GM19463 (cell line): ENCODE data around the gene GPC6.

Experiments
- ATAC-seq: cut with Tn5 transposase; IDR thresholded peaks from one replicate; pipeline ENCODE4 v1.9.1; 2021; ENCODE audit warnings: mild to moderate bottlenecking, moderate library complexity; ENCODE audit not compliant: unreplicated experiment

The GPC6 gene

DNA sequence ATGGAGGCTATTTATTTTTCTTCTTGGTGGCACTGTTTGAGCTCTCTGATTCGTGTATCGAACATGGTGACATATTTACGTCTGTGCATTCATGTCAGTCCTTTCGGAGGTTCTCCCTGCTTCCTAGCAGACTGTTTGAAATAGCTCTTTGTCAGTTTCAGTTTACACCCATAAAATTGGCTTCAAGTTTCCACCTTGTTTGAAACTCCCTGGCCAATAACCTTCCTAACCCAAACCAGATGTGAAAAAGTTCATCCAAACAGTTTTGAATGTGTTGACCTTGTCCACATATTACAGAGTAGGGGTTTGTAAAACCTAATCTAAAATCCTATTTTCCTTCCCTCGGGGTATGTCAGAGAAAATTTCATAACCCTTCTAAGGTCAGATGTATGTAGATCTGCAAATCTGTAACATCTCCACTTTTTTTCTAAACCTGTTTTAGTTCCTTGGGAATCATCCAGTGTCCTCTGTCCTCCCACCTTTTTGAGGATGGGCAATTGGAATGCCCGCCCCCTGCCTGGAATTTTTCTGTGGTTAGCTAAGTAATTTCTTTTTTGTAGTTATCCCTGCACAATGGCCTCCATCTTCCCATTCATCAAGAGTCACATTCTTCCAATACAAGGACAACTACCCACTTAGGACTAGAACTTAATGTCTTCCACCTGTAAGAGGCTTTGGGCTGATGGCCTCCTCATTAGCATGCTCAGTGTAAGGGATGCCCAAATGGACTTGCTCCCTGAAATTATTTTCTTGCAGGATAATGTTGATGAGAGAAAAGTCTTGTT lies 499.8 kb downstream of the GPC6 start:
- no peak for ATAC-seq

DNA sequence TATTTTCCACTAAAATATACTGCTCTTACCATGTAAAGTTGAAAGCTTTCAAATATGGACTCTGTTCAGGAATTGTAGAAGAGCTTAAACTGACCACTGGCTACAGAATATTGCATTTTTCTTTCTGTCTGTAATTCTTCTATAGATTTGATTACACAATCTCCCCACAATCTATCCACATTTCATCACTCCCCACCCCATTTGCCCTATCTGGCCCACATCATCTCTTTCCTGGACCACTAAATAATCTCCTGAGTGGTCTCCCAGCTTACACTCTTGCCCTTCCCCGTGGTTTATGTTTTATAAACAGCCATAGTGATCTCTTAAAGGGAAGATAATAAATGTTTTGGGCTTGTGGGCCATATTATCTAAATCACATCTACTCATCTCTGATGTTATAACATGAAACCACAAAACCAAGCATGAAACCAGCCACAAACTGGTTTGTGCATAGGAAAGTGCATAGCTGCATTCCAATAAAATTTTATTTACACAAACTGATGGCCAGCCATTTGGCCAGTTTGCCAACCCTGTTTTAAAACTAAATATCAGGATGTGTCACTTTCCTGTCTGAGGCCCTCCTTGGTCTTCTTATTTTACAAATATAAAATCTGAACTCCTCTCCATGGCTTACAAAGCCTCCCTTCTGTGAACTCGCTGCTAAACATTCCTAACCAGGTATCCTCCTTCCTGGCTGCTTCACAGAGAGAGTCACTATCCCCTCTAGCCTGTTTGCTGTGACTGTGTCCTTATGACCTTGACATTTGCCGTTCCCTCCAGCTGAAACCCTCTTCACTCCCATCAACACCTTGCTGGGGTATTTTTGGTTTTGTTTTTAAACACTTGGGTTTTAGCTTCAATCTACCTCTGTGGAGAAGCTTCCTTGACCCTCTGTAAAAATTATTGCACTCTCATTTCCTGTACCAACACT lies 500.9 kb downstream of the GPC6 start:
- ATAC-seq: no peak

GRCh38 chr13:93729383-93729782 lies 502.8 kb downstream of the GPC6 start:
- ATAC-seq: no peak

DNA sequence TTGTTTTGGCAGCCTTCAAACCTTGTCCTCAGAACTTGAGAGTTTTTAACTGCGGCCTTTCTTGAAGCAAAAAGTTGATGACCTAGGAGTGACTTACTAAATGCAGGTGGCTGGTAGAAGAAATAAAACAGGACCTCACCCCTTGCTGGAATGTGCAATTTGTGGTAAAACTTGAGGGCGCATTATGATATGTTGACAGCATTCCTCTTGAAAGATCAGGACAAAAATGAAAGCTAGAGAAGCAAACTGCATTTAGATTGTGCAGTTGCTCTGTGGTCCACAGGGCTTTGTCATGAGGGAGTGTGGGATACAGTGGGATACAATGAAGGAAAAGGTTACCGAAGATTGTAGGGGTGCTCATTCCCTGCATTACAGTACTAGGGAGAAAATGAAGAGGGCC lies 504.2 kb downstream of the GPC6 start:
- no peak for ATAC-seq

- no peak for ATAC-seq
Observed at GRCh38 chr13:93732186-93732585, 505.6 kb downstream of the GPC6 start.

GRCh38 chr13:93736081-93736480 lies 509.5 kb downstream of the GPC6 start:
- ATAC-seq: no peak

- ATAC-seq: no peak
Observed at GRCh38 chr13:93736909-93737308, 510.3 kb downstream of the GPC6 start.

DNA sequence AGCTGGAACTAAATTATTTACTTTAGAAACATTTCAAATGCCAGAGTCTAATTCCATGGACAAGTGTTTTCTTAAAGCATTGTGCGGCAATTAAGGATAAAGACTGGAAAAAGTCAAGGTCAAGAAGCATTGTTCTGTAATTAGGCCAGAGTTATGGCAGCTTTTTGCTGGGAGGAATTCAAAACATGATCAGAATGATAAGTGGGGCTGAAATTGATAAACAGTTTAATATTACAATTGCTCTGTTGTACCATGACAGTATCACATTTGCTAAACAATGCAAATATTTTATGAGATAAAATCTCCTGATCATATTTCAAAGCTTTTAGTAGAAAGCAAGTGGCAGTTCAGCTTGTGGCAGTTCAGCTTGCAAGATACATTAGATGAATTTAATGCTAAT lies 513.7 kb downstream of the GPC6 start:
- ATAC-seq: no peak

DNA sequence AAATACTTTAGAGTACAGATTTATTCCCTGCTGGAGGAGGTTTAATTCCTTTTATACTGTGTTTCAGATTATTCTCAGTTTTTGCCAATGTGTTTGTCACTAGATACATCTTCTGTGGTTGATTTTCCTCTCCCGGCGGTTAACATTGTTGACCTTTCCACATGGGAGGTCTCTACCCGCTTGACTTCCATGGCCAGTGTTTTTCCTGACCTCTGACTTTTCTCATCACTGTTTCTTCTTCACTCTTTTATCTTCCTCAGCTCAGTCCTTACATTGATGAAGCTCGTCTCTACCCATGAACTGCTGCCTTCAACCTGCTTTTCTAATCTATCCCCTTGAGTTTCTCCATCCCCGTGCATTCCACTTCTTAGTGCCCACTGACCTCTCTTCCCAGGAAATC lies 517.4 kb downstream of the GPC6 start:
- no peak for ATAC-seq

- no peak for ATAC-seq
Observed at GRCh38 chr13:93744886-93745285, 518.3 kb downstream of the GPC6 start.

GRCh38 chr13:93745884-93746283 lies 519.3 kb downstream of the GPC6 start:
- ATAC-seq: no peak

GRCh38 chr13:93746589-93746988 lies 520.0 kb downstream of the GPC6 start:
- no peak for ATAC-seq

GRCh38 chr13:93750676-93751075 lies 524.1 kb downstream of the GPC6 start:
- ATAC-seq: no peak

- no peak for ATAC-seq
Observed at GRCh38 chr13:93751117-93751516, 524.5 kb downstream of the GPC6 start.

- no peak for ATAC-seq
Observed at GRCh38 chr13:93752541-93752940, 525.9 kb downstream of the GPC6 start.

- no peak for ATAC-seq
Observed at GRCh38 chr13:93753639-93754038, 527.0 kb downstream of the GPC6 start.

- no peak for ATAC-seq
Observed at GRCh38 chr13:93755341-93755740, 528.7 kb downstream of the GPC6 start.

DNA sequence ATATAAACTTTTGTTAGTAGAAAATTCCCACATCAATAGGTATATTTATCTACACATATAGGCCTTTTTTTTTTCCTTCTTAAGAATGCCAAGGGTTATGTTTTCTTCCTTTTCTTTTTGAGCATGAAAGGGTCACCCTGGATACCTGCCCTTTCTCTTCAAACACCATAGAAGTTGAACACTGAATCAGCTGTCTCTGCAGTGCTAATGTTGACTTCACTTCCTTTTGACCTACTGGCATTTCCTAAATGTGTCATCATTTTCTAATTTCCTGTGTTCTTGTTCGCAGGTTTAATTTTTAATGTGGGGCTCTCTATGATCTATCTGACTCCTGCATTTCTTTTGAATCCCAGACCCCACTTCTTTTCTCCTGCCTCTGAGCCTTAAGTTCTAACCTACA lies 532.0 kb downstream of the GPC6 start:
- no peak for ATAC-seq

- no peak for ATAC-seq
Observed at GRCh38 chr13:93762708-93763426, 536.3 kb downstream of the GPC6 start.

DNA sequence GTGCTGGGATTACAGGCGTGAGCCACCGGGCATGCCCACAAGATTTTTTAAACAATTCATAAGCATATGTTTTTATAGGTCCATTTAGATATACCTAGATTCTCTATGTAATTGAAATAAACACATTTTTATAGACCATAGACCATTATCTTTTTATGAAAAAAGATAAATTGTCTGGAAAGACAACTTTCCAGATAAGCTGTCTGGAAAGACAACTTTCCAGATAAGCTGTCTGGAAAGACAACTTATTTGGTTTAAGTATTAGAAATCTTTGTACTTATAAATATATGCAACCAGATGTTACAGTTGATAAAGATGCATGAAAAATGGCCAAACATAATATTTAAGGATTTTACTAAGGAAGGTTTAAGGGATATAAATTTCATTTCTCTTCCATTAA lies 538.5 kb downstream of the GPC6 start:
- no peak for ATAC-seq

GRCh38 chr13:93765811-93766210 lies 539.2 kb downstream of the GPC6 start:
- ATAC-seq: no peak
